ENCODE data around the gene SPAG16. TPM values are rescaled to one million over a fixed set of nuclear protein-coding genes. Genes with fewer than 3 reads are reported as not detected.

The SPAG16 gene
- total RNA-seq, 1 donor from 2014 or later = 7.6 TPM

DNA sequence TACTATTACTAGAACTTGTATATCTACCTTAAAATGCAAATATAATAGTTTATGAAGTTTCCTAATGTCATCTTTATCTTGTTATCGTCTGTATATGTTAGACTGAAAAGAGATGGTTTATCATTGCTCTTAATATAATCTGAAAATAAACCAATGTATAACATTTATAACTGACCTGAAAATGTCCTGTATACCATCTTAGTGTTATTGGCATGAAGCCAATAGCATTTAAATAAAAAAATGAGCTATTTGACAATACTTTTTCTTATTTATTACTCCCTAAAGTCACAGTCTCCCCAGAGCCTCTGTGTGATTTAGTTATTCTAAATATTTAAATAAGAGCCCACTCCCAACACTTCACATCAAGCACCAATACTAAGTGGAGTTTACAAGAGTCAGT, 1128.4 kb downstream of the SPAG16 start:
- intact Hi-C loops (cut with DNase I) = no loop called here
- Histone ChIP-seq H3K4me1 (no peaks in the 10 kb centered on the region), H3K36me3 (no peaks in the 10 kb centered on the region), H3K27me3 (no peaks in the 10 kb centered on the region), H3K27ac (no peak overlapping the region), H3K9me3 (no peaks in the 10 kb centered on the region), H3K4me3 (no peak overlapping the region)
- DNase-seq (ENCODE audit: low spot score in 2 of 2) = no peak
- TF ChIP-seq, protein P1, sequence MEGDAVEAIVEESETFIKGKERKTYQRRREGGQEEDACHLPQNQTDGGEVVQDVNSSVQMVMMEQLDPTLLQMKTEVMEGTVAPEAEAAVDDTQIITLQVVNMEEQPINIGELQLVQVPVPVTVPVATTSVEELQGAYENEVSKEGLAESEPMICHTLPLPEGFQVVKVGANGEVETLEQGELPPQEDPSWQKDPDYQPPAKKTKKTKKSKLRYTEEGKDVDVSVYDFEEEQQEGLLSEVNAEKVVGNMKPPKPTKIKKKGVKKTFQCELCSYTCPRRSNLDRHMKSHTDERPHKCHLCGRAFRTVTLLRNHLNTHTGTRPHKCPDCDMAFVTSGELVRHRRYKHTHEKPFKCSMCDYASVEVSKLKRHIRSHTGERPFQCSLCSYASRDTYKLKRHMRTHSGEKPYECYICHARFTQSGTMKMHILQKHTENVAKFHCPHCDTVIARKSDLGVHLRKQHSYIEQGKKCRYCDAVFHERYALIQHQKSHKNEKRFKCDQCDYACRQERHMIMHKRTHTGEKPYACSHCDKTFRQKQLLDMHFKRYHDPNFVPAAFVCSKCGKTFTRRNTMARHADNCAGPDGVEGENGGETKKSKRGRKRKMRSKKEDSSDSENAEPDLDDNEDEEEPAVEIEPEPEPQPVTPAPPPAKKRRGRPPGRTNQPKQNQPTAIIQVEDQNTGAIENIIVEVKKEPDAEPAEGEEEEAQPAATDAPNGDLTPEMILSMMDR (IDR thresholded peaks at IDR 0.05) = no peak

DNA sequence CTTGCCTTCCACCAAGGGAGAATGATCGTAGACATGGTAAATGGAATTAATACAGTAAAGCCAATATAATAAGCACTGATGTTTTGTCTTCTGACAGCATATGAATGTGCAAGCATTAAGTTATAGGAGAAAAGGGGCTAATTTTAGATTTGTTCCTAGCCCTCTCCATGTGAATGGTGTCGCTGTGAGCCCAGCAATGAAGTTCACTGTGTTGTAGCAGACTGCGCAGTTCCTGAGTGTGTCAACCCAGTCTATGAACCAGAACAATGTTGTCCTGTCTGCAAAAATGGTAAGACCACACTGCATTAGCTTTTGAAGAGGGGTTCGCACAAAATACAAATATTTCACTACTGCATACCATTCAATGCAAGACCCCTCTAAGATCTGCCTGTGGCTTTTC, 1152.2 kb downstream of the SPAG16 start:
- intact Hi-C loops (cut with DNase I) = no loop called here
- Histone ChIP-seq H3K36me3 (no peaks in the 10 kb centered on the region), H3K27ac (no peak overlapping the region), H3K27me3 (no peaks in the 10 kb centered on the region), H3K4me3 (no peak overlapping the region), H3K4me1 (no peaks in the 10 kb centered on the region), H3K9me3 (no peaks in the 10 kb centered on the region)
- no peak for DNase-seq (ENCODE audit: low spot score in 2 of 2)
- TF ChIP-seq, protein P1 (IDR thresholded peaks at IDR 0.05) = no peak

DNA sequence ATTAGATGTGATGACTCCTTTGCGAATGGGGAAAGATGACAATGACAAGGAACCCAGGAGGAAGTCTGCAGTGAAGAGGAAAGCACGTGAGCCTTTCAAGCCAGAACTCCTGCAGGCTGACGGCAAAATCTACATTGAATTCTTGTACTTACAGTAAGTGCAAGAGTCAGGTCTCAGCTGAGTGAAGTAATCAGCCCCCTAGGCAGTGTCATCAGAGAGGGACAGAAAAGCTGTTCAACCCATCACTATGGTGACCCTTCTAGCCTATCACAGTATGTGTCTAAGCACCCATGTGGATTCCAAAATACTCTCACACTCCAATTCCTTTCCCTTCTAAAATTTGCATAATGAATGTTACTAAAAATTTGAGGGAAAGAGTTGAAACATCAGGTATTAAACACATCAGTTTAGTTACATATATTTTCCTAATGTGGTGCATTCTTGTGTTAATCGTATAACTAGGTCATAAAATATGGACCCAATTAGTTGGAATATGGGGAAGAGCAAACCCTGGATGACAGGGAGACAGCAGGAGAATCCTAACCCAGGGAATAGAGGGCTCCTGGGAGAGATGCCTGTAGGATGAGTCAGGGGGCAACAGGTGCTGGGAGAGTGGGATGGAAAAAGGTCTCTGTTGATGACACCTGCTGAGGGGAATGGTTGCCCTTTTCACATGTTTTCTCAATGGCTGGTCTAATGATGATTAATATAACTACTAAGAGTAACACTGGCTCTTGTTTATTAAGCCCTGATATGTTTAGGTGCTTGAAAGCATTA, 1166.0 kb downstream of the SPAG16 start:
- no peak overlapping the region for H3K27ac ChIP-seq
- intact Hi-C loops (cut with DNase I) = no loop called here
- no peaks in the 10 kb centered on the region for H3K36me3 ChIP-seq
- TF ChIP-seq, protein P1 (IDR thresholded peaks at IDR 0.05) = no peak
- no peaks in the 10 kb centered on the region for H3K4me1 ChIP-seq
- no peak overlapping the region for H3K4me3 ChIP-seq
- H3K27me3 ChIP-seq = no peaks in the 10 kb centered on the region
- H3K9me3 ChIP-seq = no peaks in the 10 kb centered on the region
- DNase-seq (ENCODE audit: low spot score in 2 of 2) = no peak

DNA sequence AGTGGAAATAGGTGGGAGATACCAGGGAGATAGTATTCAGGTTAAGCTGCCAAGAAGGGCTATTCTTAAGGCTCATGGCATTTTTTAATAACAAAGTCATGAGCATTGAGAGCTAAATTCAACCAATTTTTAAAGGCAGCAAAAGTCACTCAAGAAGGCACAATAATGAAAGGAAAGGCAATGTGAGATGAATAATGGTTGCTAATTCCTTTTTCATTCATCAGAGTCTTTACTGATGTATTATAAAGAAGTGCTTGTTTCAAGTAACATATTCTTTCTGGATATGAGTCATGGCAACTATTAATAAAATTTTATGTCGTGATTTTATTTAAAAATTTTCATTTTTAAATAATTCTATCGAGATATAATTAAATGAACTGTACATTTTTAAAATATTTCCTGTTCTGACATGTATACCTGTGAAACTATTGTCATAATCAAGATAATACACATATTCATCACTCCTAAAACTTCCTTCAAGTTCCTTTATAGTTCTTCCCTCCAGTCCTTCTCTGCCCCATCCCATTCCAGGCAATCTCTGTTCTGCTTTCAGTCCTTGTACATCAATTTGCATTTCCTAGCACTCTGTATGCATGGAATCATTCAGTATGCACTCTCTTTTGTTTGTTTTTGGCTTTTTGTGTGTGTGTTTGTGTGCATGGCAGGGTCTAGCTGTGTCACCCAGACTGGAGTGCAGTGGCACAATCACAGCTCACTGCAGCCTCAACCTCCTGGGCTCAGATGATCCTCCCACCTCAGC, 1167.4 kb downstream of the SPAG16 start:
- Histone ChIP-seq H3K9me3 (no peaks in the 10 kb centered on the region), H3K27me3 (no peaks in the 10 kb centered on the region), H3K36me3 (no peaks in the 10 kb centered on the region), H3K4me3 (no peak overlapping the region), H3K4me1 (no peaks in the 10 kb centered on the region), H3K27ac (no peak overlapping the region)
- no peak for DNase-seq (ENCODE audit: low spot score in 2 of 2)
- intact Hi-C loops (cut with DNase I) = no loop called here
- TF ChIP-seq, protein P1 (IDR thresholded peaks at IDR 0.05) = no peak

Other genes starting within 250 kb of the SPAG16 start
- 3.9 TPM for gene IKZF2, start 132.9 kb upstream of the SPAG16 start, total RNA-seq